K562 (cell line): ENCODE data around the gene BAK1. TPM values are rescaled to one million over a fixed set of nuclear protein-coding genes. Genes with fewer than 3 reads are reported as not detected.

Experiments used
- ASH1L ChIP-seq: fragments of 450-650 bp; IDR thresholded peaks from 2 replicates; pipeline ENCODE4 v1.6.1; 2018; ENCODE audit warnings: borderline replicate concordance, mild to moderate bottlenecking, low read depth; ENCODE audit not compliant: partially characterized antibody
- CBFA2T2 ChIP-seq: fragments of 450-650 bp; conservative IDR thresholded peaks from 2 replicates; pipeline ENCODE4 v1.6.1; 2017; ENCODE audit warnings: mild to moderate bottlenecking
- KLF16 ChIP-seq: IDR thresholded peaks from 2 replicates; pipeline ENCODE4 v1.6.1; 2016; ENCODE audit warnings: antibody characterized with exemption
- polyA plus RNA-seq, 8 experiments: library from polyadenylated mRNA; depleted of rRNA in 4 of 8; stranded (reverse) in 5 of 8; unstranded in 3 of 8; fragments of >200 nt; fragmentation: Nextera tagmentation in 2 of 8; fragmentation: Illumina TruSeq in 1 of 8; extraction: Ambion mirVana in 2 of 8; extraction: Trizol in 1 of 8; gene quantifications; 2 replicates each; pipeline versions ENCODE4 v1.2.1 to v1.2.3, GENCODE V29; 2011 to 2014; ENCODE audit warnings: inconsistent platforms in 1 of 8, missing spikeins in 1 of 8
- total RNA-seq, 7 experiments: library from RNA; depleted of rRNA in 6 of 7; stranded (reverse); fragments of >200 nt in 6 of 7; fragmentation: Illumina TruSeq in 2 of 7; extraction: Trizol in 2 of 7; gene quantifications; 2 replicates each; pipeline versions ENCODE4 v1.2.1 to v1.2.3, GENCODE V29; 2011 to 2021; ENCODE audit warnings: low replicate concordance in 1 of 7
- TF ChIP-seq, protein P1 (sequence below): IDR thresholded peaks from 2 replicates; pipeline ENCODE4 v1.6.1; 2012; ENCODE audit warnings: low read depth, low read length, improper control_type of control experiment, borderline replicate concordance
- TF ChIP-seq, protein P2 (sequence below): fragments of 250-450 bp; sonication (Bioruptor Pico); IDR thresholded peaks from 2 replicates; pipeline ENCODE4 v1.9.0; 2021; ENCODE audit warnings: mild to moderate bottlenecking, inconsistent platforms
- TF ChIP-seq, protein P3 (sequence below): sonication (generic); IDR thresholded peaks from 2 replicates; pipeline ENCODE4 v1.6.1; 2016

Gene BAK1
- total and polyA plus RNA-seq, 9 of the 15 experiments (the other 6 are each of a cell fraction or from before 2014, with no cell fraction given) = 5.4 to 30.7 (median 18.9) TPM

DNA sequence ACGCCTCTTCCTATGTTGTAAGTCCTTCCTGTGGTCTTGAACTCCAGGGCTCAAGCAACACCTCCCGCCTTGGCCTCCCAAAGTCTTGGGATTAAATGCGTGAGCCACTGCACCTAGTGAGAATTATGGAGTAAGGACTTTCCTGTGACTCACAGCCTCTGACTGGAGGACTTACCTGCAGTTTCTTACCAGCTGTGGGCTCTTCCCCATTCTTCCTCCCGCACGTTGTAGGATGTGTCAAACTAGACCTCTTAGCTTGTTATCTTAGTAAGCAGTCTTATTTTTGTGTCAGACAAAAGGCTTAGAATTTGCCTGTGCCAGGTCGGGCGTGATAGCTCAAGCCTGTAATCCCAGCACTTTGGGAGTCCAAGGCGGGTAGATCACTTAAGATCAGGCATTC is 30.9 kb downstream of the BAK1 start (continued):
- TF ChIP-seq, protein P1, sequence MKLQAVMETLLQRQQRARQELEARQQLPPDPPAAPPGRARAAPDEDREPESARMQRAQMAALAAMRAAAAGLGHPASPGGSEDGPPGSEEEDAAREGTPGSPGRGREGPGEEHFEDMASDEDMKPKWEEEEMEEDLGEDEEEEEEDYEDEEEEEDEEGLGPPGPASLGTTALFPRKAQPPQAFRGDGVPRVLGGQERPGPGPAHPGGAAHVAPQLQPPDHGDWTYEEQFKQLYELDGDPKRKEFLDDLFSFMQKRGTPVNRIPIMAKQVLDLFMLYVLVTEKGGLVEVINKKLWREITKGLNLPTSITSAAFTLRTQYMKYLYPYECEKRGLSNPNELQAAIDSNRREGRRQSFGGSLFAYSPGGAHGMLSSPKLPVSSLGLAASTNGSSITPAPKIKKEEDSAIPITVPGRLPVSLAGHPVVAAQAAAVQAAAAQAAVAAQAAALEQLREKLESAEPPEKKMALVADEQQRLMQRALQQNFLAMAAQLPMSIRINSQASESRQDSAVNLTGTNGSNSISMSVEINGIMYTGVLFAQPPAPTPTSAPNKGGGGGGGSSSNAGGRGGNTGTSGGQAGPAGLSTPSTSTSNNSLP = no peak
- TF ChIP-seq ASH1L (no peak), CBFA2T2 (0 out of 2 replicates have a peak, but pooled peaks have one; percentile 10), KLF16 (no peak)
- TF ChIP-seq, protein P2, sequence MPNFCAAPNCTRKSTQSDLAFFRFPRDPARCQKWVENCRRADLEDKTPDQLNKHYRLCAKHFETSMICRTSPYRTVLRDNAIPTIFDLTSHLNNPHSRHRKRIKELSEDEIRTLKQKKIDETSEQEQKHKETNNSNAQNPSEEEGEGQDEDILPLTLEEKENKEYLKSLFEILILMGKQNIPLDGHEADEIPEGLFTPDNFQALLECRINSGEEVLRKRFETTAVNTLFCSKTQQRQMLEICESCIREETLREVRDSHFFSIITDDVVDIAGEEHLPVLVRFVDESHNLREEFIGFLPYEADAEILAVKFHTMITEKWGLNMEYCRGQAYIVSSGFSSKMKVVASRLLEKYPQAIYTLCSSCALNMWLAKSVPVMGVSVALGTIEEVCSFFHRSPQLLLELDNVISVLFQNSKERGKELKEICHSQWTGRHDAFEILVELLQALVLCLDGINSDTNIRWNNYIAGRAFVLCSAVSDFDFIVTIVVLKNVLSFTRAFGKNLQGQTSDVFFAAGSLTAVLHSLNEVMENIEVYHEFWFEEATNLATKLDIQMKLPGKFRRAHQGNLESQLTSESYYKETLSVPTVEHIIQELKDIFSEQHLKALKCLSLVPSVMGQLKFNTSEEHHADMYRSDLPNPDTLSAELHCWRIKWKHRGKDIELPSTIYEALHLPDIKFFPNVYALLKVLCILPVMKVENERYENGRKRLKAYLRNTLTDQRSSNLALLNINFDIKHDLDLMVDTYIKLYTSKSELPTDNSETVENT (CRISPR knock-in tag) = 0 out of 2 replicates have a peak, but pooled peaks have one; percentile 17
- TF ChIP-seq, protein P3, sequence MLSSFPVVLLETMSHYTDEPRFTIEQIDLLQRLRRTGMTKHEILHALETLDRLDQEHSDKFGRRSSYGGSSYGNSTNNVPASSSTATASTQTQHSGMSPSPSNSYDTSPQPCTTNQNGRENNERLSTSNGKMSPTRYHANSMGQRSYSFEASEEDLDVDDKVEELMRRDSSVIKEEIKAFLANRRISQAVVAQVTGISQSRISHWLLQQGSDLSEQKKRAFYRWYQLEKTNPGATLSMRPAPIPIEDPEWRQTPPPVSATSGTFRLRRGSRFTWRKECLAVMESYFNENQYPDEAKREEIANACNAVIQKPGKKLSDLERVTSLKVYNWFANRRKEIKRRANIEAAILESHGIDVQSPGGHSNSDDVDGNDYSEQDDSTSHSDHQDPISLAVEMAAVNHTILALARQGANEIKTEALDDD = 0 out of 2 replicates have a peak, but pooled peaks have one; percentile 31
